GM11168 (cell line): ENCODE measurements around the gene SLC2A13.
"Not testable (repeated sequence)": the region's sequence is repeated elsewhere in the genome, so short reads cannot be mapped to it uniquely, and the experiment has no call there.

Experiments used
- in situ Hi-C: fragments of 300-500 bp; cut with MboI; formaldehyde crosslinking; loops from one replicate; pipeline ENCODE4 v1.12.0; 2022; ENCODE audit warnings: low sequenced_read_pairs; ENCODE audit not compliant: unreplicated experiment

SLC2A13 gene

GRCh38 chr12:39788239-39788638 is 317.6 kb downstream of the SLC2A13 start:
- in situ Hi-C loops, result no loop called here

GRCh38 chr12:39785814-39786213 is 320.1 kb downstream of the SLC2A13 start:
- in situ Hi-C loops, result not testable (repeated sequence)

GRCh38 chr12:39782026-39782545 is 323.8 kb downstream of the SLC2A13 start:
- in situ Hi-C loops, result no loop called here

- in situ Hi-C loops, result no loop called here
These were observed 324.9 kb downstream of the SLC2A13 start for GRCh38 chr12:39780913-39781446.

- in situ Hi-C loops, result no loop called here
These were observed 325.4 kb downstream of the SLC2A13 start for GRCh38 chr12:39780411-39780912.

- in situ Hi-C loops, result no loop called here
These were observed 326.0 kb downstream of the SLC2A13 start for GRCh38 chr12:39779768-39780340.

GRCh38 chr12:39777465-39777864 is 328.4 kb downstream of the SLC2A13 start:
- in situ Hi-C loops, result no loop called here

GRCh38 chr12:39773266-39773665 is 332.6 kb downstream of the SLC2A13 start:
- in situ Hi-C loops, result loop anchor here (25.0 kb wide), 1 partner anchor 339 kb away; the partner anchor contains the start of gene SLC2A13

- in situ Hi-C loops, result loop anchor here (25.0 kb wide), 1 partner anchor 339 kb away; the partner anchor contains the start of gene SLC2A13
These were observed 333.0 kb downstream of the SLC2A13 start for GRCh38 chr12:39772821-39773259.

GRCh38 chr12:39771456-39771855 is 334.4 kb downstream of the SLC2A13 start:
- in situ Hi-C loops, result loop anchor here (25.0 kb wide), 1 partner anchor 341 kb away; the partner anchor contains the start of gene SLC2A13

- in situ Hi-C loops, result loop anchor here (5.0 to 25.0 kb wide), 2 partner anchors 227 to 347 kb away; partner anchors contain the start of gene SLC2A13
These were observed 340.8 kb downstream of the SLC2A13 start for GRCh38 chr12:39764944-39765560.

- in situ Hi-C loops, result loop anchor here (25.0 kb wide), 1 partner anchor 348 kb away; the partner anchor contains the start of gene SLC2A13
These were observed 342.1 kb downstream of the SLC2A13 start for GRCh38 chr12:39763890-39764169.

- in situ Hi-C loops, result loop anchor here (25.0 kb wide), 1 partner anchor 349 kb away; the partner anchor contains the start of gene SLC2A13
These were observed 342.6 kb downstream of the SLC2A13 start for GRCh38 chr12:39763071-39763889.

- in situ Hi-C loops, result loop anchor here (25.0 kb wide), 1 partner anchor 357 kb away; the partner anchor contains the start of gene SLC2A13
These were observed 350.4 kb downstream of the SLC2A13 start for GRCh38 chr12:39755478-39755877.

- in situ Hi-C loops, result loop anchor here (25.0 kb wide), 1 partner anchor 360 kb away; the partner anchor contains the start of gene SLC2A13
These were observed 353.3 kb downstream of the SLC2A13 start for GRCh38 chr12:39752482-39753137.

- in situ Hi-C loops, result not testable (repeated sequence)
These were observed 359.7 kb downstream of the SLC2A13 start for GRCh38 chr12:39746151-39746550.

- in situ Hi-C loops, result no loop called here
These were observed 362.2 kb downstream of the SLC2A13 start for GRCh38 chr12:39743655-39744054.

GRCh38 chr12:39736406-39736805 is 369.5 kb downstream of the SLC2A13 start:
- in situ Hi-C loops, result no loop called here

- in situ Hi-C loops, result no loop called here
These were observed 382.1 kb downstream of the SLC2A13 start for GRCh38 chr12:39723831-39724230.

- in situ Hi-C loops, result no loop called here
These were observed 383.4 kb downstream of the SLC2A13 start for GRCh38 chr12:39722504-39722903.
